Hippocampal formation (tissue), 2 donors: ENCODE data around the gene SOX15.
"Not testable (repeated sequence)": the region's sequence is repeated elsewhere in the genome, so short reads cannot be mapped to it uniquely, and the experiment has no call there.

Experiments
- DNase-seq, 2 donors: peaks; one replicate each; lab custom pipeline; 2025; lab: John Stamatoyannopoulos, UW

Gene SOX15

DNA sequence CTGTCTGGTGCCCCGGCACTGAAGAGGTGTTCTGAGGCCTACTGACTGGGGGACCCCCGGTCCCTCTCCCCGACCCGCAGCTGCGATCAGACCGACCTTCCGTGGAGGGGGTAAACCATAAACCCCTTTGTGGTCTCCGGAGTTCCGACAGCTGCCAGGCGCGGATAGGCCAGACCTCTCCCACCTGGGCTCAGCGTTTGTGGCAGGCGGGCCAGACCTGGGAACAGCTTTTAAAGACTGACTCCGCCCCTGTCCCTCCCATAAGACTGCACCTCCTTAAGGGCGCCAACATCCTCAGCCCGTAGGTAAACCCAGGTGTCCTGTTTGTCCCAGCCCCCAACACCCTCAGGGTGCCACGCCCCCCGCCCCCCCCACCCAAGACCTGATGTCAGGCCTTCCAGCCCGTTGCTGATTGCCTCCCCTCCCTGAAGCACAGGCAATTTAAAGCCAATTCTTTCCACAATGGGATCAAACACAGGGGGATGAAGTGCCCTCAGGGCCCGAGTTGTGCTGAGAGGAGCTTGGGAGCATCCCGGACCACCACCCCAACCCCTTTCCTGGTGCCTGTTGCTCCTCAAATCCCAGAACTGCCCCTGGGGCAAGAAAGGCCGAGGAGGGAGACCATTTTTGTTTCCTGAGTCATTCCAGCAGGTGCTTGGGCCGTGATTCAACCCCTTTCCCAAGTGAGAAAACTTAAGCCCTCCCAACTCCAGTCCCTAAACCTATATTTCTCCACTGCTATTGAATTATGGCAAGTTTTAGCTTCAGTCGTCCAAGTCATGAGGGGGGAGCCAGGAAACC lies at the start of gene SOX15:
SOX15 (minus strand) TSS at position 204 of the 801 bp plus-strand sequence. CDS start 418 bp downstream, outside the sequence.
- DNase-seq: no peak

- no peak for DNase-seq
Measured at GRCh38 chr17:7636163-7636562, 46.3 kb upstream of the SOX15 start.

DNA sequence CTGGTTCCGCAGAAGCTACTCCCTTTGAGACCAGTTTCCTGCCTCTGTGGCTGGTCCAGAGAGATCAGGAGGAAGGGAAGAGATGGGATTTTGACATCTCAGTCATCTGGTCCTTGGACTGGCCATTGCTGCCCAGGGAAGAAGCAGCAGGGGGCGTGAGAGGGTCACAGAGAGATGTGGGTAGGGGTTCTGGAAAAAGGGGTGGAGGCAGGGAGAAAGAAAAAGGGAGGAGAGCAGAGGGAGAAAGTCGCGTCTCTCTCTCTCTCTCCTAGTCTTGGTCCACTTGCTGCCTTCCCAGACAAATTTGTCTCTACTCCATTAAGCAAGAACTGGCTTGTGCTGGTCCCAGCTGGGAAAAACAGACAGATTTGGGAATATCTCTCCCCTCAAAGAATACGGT lies 44.5 kb upstream of the SOX15 start:
- peak in 1 of 2 donors; percentile 27 for DNase-seq

DNA sequence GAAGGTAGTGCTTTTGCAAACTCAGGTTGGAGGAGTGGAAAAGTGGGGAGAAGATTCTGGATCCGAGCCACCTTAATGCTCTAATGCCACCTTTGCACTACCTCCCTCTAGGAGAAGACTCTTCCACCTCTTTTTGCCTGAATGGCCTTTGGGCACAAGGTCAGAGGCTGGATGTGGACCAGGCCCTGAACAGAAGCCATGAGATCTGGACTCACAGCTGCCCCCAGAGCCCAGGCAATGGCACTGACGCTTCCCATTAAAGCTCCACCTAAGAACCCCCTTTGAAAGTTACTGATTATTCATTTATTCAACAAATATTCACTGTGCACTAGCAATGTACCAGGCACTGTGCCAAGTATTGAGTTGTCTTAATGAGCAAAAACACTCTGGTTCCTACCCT lies 43.2 kb upstream of the SOX15 start:
- DNase-seq: no peak

- no peak for DNase-seq
Measured at GRCh38 chr17:7632492-7632894, 42.6 kb upstream of the SOX15 start.

GRCh38 chr17:7631398-7632380 lies 41.8 kb upstream of the SOX15 start:
- DNase-seq: no peak

DNA sequence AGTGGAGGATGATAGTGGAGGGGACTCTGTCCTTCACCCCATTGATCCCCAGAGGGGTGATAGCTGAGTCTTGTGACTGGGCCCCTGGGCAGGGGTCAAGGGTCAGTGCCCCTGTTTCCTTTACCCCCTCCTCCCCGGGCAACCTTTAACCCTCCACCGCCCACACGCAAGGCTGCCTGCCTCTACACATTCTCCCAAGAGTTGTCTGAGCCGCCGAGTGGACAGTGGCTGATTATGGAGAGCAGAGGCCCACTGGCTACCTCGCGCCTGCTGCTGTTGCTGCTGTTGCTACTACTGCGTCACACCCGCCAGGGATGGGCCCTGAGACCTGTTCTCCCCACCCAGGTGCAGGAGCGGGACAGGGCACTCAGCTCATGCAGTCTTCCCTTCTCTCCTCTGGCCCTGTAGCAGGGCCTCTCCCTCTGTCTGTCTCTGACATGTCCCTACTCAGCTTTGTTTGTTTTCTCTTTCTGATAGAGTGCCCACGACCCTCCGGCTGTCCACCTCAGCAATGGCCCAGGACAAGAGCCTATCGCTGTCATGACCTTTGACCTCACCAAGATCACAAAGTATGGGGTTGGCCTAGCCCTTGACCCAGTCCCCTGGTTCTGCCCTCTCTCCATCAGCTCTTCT lies 40.2 kb upstream of the SOX15 start, which contains the start of gene SHBG:
SHBG (plus strand) TSS at position 197 of the 633 bp plus-strand sequence; CDS start at position 235, 38 bp downstream.
- DNase-seq: no peak

DNA sequence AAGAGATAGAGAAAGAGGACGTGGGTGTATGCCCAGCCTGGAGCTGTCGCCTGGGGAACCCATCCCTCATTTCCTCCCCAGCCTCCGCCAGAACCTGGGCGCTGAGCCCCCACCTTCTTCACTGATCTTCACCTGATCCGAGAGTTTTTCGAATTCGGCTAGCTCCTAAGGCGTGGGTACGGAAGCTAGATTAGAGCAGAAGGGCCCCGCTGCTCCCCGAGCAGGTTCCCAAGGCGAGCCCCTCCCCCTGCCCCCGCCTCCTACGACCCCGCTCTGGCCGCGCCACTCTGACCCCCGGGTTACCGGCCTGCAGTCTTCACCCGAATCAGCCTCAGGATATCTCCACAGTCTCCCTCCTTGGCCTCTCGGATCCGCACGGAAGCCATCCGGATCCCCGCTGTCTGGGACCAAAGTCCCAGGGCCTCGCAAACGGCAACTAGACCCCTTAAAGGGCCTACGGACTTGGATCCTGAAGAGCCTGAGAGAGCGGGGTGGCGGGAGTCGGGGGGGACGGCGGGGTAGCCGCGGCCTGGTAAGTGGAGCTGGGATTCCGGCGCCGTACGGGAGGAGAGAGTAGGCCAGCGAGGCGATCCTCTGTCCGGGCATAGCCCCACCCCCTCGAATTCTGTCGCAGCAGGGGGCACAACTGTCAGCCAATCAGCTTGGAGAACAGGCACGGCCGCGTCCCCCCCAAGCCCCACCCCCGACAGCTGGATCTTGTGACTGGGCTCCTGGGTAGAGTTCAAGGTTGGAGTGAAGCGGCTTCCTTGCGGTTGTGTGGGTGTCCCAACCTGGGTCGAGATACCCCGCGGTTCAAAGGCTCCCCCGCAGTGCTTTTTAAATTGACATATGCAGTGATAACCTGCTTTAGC lies 37.6 kb upstream of the SOX15 start, which contains the start of gene SAT2:
SAT2 (minus strand) TSS at position 572 of the 872 bp plus-strand sequence; CDS start at position 386, 186 bp downstream.
- DNase-seq: peak; percentile 95 to 96

- DNase-seq: peak in 1 of 2 donors; percentile 14
Measured at GRCh38 chr17:7626956-7627249, 37.0 kb upstream of the SOX15 start.

DNA sequence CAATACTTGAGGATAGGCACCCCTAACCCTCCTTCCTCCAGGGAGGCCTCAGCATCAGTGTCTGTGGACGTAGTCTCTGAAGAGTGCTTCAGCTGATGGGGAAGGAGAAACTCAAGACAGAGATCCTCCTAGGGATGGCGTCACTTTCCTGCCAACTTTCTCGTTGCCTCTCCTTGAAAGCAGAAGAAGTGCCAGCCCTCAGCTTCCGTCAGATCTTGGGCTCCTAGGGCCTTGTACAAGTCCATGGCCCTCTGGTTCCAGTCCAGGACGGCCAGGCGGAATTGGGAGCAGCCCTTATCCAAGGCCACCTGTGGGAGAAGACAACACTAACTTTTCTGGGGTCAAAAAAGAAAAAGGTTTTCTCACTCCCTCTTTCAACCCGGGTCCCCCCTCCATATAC lies 36.4 kb upstream of the SOX15 start:
- DNase-seq: no peak

- DNase-seq: not testable (repeated sequence)
Measured at GRCh38 chr17:7625749-7626148, 35.9 kb upstream of the SOX15 start.

- no peak for DNase-seq
Measured at GRCh38 chr17:7623661-7624060, 33.8 kb upstream of the SOX15 start.

GRCh38 chr17:7620835-7621234 lies 30.9 kb upstream of the SOX15 start:
- DNase-seq: no peak

- no peak for DNase-seq
Measured at GRCh38 chr17:7618608-7619007, 28.7 kb upstream of the SOX15 start.

GRCh38 chr17:7615265-7615747 lies 25.4 kb upstream of the SOX15 start:
- DNase-seq: no peak

GRCh38 chr17:7614425-7615264 lies 24.8 kb upstream of the SOX15 start, which contains the start of gene FXR2:
Gene FXR2, minus strand, starts transcription at chr17:7614897. Its CDS starts 365 bp downstream, at chr17:7614532.
- DNase-seq: peak; percentile 99 to 100

- no peak for DNase-seq
Measured at GRCh38 chr17:7613769-7614424, 24.0 kb upstream of the SOX15 start.

- DNase-seq: no peak
Measured at GRCh38 chr17:7612294-7612640, 22.4 kb upstream of the SOX15 start.

DNA sequence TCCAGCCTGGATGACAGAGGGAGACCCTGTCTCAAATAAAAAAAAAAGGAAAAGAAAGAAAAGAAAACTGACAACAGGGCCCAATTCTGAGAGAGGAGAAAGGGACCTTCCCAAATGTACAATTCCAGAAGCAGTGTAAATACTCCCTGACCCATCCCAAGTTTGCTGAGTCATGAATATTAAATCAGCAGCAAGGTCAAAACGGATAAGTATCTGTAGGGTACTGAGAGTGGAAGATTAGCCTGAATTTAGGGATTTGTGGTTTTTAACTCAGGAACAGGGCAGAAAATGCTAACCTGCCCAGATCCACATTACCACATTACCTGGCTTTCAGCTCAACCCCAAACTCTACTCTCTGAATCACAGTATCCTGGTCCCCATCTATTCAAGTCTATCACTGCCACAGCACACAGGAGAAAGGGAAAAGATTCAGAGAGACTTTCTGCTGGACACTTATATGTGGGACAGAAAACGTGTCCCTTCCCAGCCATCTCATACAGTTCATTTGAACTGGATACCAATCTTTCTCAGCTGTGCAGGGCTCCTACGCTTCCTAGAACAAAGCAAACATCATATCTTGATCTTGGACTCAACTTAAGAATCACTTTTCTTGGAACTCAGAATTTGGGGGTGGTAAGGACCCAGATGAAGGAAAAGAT lies 21.9 kb upstream of the SOX15 start:
- DNase-seq: no peak
